Activated CD4-positive, alpha-beta T cell treated with anti-CD3 and anti-CD28 coated beads, Interleukin-2, Interleukin-6, amounts not matched to agents 100 ng/mL and 50 ng/mL, durations not matched to agents 16 hours and 8 hours (primary cell): ENCODE data around the gene TSHZ3.

Experiments used
- DNase-seq: peaks from one replicate; pipeline ENCODE4 v3.0.0-alpha.2; 2020

The TSHZ3 gene

DNA sequence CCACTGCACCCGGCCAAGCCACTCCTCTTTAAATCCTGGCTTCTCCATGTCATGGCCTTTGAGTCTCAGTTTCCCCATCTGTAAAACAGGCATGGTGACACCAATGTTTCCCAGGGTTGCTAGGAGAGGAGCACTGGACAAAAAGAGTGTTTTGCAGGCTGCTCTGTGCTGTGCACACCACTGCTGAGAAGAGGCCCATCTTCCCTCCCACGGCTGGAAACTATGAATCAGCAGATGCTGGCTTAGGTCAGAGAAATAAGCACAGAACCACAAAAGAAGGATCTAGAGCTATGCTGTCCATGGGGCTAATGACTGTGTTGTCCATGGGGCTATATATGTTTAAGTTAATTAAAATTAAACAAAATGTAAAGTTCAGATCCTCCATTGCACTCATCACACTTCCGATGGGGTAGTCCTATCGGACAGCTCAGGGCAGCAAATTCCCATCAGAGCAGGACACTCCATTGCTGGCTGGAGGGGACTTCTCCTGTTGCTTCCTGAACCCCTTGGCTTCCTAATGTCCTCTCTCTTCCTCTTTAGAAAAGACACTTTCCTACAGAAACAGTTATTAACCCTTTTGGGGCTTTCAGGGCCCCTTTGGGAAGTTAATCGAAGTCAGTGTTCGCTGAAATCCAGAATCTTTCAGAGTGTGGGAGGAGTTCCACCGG is 37.1 kb downstream of the TSHZ3 start:
- peak; percentile 16 for DNase-seq

- DNase-seq, result no peak
Observed at GRCh38 chr19:31310432-31311133, 38.7 kb downstream of the TSHZ3 start.

GRCh38 chr19:31308781-31309180 is 40.5 kb downstream of the TSHZ3 start:
- DNase-seq, result no peak

DNA sequence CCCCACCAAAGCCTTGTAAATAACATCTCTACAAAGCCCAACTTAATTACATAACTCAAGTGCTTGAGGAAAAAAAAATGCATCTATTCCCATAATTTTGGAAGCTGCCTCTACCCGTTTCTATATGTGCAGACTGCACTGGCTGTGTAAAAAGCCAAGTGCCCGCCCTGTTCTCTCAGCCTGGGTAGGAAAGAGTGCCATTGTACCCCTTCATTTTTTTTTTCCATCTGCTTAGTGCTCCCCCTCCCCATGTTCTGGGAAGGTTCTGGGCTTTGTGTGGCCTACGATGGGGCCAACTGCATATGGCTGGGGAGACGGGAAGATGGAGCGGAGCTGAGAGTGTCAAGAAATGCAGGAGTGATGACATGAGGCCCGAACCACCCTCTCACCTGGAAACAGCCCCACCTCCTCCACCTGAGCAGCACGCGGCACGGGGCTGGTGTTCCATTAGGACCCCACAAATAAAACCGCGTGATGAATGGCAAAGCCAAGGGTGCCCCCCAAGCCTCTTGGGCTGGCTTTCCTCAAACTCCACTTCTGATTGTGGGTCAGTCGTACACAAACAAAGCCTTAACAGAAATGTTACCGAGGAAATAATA is 42.1 kb downstream of the TSHZ3 start:
- no peak for DNase-seq

DNA sequence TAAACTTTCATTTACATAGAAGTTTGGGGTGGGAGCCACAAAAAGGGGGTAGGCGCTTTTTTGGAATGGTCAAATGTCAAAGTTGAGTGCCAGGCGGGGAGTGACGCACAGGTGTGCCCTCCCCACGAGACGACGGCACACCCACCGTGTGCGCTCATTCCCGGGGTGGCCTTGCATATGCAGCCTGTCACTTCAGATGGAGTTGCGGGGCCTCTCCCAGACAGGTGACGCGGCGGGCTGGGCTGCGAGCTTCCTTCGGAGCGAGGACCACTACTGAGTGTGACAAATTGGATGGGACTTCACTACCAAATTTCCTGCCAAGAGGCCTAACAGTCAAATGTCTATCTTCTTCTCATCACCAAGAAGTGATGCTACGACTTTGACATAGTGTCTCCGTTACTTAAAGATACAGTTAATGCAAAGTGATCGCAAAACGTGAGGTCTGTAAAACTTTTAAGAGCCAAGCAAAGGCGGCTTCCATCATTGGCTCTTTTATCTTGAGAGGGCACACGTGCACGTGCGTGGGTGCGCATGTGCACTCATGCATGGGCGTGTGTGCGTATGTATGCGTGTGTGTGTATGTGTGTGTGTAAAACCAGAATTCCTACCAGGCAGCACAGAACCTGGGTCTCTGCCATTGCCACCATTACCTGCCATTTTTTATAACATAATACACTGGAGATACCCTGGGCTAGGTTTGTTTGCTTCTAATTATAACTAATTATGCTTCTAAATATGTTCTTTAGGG is 43.1 kb downstream of the TSHZ3 start:
- DNase-seq, result no peak

GRCh38 chr19:31304831-31305312 is 44.4 kb downstream of the TSHZ3 start:
- no peak for DNase-seq

DNA sequence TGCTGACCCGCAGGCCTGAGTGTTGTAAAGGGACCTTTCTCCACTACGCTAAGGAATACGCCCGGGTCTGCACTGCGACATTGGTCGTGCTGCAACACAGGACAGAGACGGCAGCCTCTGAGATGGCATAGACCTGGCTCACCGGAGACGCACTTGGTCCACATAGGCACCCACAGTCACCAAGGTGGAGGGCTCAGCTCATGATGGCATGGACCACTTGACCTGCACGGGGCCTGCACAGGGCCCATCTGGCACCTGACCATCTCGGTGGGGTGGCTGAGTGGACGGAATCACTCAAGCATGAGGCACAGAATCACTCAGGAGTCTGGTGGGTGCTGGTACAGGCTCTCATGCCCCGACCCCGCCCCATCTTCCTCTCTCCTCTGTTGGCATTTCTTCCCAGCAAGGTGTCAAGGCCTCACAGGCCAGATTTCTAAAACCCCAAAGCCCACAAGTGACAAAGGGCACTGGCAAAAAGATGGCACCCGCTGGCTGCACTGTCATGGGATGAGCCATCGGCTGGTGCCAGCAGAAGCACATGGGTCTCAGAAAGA is 45.9 kb downstream of the TSHZ3 start:
- no peak for DNase-seq

DNA sequence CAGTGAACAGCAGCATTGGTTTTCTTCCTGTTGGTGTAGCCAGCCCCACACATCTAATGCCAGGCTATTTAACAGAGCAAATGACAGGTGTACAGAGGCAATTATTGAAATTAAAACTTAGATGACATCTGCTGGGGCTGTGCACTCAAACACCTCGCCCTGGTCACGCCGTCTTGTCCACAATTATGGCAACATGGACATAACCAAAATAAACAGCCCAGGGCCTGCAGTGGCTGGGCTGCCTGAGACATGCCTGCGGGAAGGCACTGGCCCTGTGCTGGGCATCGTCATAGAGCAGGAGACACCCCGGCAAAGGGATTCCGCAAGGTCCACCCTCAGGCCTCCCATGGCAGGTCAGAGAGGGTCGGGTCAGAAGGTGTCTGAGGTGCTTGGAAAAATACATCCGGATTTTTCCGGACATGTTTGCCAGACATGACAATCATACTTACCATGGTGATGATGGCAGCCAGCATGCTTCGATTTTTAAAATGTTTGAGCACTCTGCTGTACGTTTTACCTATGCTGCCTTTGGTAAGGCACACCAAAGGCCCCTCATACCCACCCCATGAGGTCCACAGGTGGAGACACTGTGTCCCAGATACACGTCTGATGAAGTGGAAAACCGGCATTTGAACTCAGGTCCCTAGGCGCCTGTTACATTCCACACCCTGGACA is 47.8 kb downstream of the TSHZ3 start:
- DNase-seq, result no peak

GRCh38 chr19:31300422-31300821 is 48.8 kb downstream of the TSHZ3 start:
- DNase-seq, result no peak

- no peak for DNase-seq
Observed at GRCh38 chr19:31299665-31300064, 49.6 kb downstream of the TSHZ3 start.

DNA sequence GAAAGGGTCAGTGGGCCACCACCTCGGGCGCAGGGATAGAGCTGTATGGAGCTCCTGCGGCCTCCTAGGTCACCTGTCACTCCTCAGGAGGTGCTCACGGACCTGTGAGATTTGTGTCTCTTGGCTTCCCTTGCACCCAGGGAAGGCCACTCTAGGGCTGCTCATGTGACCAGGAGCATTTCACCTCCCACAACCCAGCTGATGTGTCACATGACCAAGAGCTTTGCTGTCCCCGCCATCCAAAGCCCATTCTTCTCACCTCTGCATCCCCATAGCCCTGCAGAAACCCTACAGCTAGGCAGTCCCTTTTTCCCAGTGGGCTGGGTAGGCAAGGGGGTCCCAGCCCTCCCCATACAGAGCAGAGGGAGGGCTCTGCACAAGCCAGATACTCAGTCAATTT is 51.2 kb downstream of the TSHZ3 start:
- DNase-seq, result no peak

DNA sequence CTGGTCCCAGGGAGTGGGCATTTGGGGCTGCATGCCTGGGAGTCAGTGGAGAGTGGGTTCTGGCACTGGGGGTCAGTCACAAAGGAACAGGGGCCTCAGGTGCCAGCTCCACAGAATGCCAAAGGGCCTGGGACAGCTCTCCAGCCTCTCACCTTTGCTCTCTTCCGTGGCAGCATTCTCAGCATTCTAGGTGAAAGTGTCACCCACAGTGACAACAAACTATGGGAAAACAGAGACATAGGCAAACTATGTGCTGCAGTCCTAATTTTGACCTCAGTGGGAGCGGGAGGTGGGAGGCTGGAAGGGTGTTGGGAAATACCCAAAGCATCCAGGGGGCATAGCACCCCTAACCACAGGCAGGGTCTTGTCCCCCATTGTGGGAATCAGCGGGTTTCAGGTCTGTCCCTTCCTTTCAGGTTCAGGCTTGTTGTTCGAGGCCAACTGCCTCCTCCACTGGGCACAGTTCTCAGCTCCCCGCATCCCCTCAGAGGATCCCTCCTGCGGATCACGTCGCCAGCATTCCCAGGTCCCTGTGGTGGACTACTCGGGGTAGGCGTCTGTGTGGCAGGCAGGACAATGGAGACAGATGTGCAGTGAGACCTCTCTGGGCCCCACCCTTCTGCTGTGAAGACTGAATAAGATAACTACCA is 52.4 kb downstream of the TSHZ3 start:
- no peak for DNase-seq

GRCh38 chr19:31294189-31294588 is 55.0 kb downstream of the TSHZ3 start:
- DNase-seq, result no peak

GRCh38 chr19:31292639-31293185 is 56.5 kb downstream of the TSHZ3 start:
- no peak for DNase-seq

GRCh38 chr19:31290931-31291590 is 58.2 kb downstream of the TSHZ3 start:
- no peak for DNase-seq

GRCh38 chr19:31289976-31290375 is 59.3 kb downstream of the TSHZ3 start:
- DNase-seq, result no peak

DNA sequence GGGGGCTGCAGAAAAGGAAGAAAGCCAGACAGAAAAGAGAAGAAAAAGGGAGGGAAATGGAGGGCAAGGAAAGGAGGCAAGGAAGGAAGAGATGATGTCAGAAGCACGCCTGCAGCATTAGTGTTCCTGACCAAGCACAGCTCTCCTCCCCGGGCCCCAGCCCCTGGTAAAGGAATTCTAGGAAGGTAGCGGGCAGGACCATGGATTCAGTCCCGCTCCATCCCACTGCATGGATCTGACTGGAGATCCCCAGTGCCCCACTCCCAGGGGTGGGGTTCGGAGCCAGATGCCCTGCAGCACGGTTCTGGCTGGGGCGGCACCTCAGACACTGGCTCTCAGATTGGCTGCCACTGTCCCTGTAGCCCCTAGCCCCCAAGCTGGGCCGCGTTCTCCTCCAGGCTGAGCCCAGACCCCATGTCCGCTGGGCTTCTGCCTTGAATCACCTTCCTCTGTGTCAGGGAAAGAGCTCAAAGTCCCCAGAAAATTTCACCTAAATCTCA is 59.8 kb downstream of the TSHZ3 start:
- DNase-seq, result no peak

DNA sequence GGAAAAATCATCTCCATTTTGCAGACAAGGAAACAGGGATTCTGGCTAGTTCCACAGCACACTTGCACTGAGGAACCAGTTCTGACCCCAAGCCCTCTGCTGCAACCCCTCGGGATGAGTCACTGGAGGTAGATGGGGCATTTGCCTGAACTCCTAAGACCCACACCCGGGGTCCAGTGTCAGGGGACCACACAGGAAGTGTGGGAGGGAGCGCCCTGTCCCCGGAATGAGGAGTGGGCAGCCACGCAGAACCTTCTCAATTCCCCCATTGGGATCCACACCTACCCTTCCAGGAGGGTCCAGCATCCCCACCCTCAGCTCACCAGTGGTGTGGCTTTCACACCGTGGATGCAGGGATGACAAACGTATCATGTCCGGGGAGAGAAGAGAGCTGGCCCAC is 62.7 kb downstream of the TSHZ3 start:
- DNase-seq, result no peak

DNA sequence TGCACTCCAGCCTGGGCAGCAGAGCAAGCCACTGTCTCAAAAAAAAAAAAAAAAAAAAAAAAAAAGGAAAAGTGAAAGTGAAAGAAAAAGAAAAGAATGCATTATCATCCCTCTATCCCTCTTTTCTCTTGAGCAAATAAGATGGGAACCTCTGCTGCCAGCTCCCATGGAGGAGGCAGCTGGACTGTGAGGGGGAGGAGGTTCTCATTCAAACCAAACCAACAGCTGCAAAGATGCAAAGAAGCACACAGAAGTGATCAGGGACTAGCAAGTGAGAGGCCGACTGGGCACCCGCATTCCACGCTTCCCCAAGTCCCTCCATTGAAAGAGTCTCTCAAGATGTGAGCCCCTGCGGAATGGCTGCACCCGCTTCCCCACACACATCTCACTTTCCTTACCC is 63.5 kb downstream of the TSHZ3 start:
- DNase-seq, result no peak

- no peak for DNase-seq
Observed at GRCh38 chr19:31284621-31285020, 64.6 kb downstream of the TSHZ3 start.

DNA sequence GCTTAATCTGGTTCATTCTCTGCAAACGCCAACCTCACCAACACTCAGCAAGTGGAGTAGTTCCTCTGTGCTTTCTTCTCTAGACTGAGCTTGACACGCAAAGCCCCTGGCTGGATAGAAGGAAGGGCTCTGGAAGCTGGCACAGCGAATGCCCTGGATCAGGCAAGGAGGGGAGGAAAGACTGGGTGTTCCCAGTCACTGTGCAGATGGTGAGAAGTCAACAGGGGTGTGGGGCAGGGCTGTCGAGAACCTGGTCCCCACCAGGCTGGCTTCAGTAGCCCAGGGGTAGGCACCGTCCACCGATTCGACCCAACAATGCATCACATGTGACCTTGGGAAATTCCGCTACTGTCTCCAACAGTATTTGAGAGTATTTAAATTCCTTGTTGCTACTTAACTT is 65.5 kb downstream of the TSHZ3 start:
- no peak for DNase-seq
